ENCODE results near the gene SUSD5.

- TF ChIP-seq POLR2AphosphoS5 (IDR thresholded peaks at IDR 0.05) (no peak), POLR2A (IDR thresholded peaks at IDR 0.05) (no peak), CTCF (IDR thresholded peaks at IDR 0.05) (no peak), EP300 (IDR thresholded peaks at IDR 0.05) (no peak)
Observed at GRCh38 chr3:33237439-33237838, 18.8 kb upstream of the SUSD5 start.

All from gastroesophageal sphincter (tissue), 3 donors.